SK-N-SH (cell line): ENCODE results near the gene CYFIP1. TPM values are rescaled to one million over a fixed set of nuclear protein-coding genes. Genes with fewer than 3 reads are reported as not detected.

ENCODE experiments used
- CTCF ChIA-PET: fragments of 300-600, 350-600 bp; formaldehyde crosslinking; extraction: SDS; loops from one replicate; lab custom pipeline; 2021; lab: Yijun Ruan, JAX
- POLR2A ChIA-PET: fragments of 350-600 bp; sonication (Branson Sonifier 250); formaldehyde crosslinking; extraction: SDS; loops from one replicate; lab custom pipeline; 2020; ENCODE audit warnings: antibody characterized with exemption, inconsistent platforms; lab: Yijun Ruan, JAX
- DNase-seq: peaks from one replicate; pipeline ENCODE4 v3.0.0; 2012
- H2AFZ ChIP-seq: fragments of 200-600 bp; sonication (generic); 2 replicates; pipeline ENCODE4 v1.8.1; 2016; ENCODE audit warnings: antibody characterized with exemption, mild to moderate bottlenecking, low read depth
- H3F3A ChIP-seq: fragments of 200-600 bp; sonication (generic); replicated peaks from 2 replicates; pipeline ENCODE3; 2016; ENCODE audit warnings: antibody characterized with exemption, mild to moderate bottlenecking; ENCODE audit not compliant: insufficient read depth
- H3K27ac ChIP-seq, 2 experiments: fragments of 200-500 bp in 1 of 2; fragments of 200-600 bp in 1 of 2; sonication (Bioruptor generic) in 1 of 2; sonication (generic), shearing (Covaris generic) in 1 of 2; 2 replicates each; pipeline versions ENCODE4 v1.5.1 to v1.6.1; 2014 to 2016; ENCODE audit warnings: low read depth in 2 of 2, inconsistent platforms in 1 of 2, low read length in 1 of 2, mild to moderate bottlenecking in 1 of 2, mixed read lengths in 1 of 2
- H3K27me3 ChIP-seq: fragments of 200-600 bp; sonication (generic), shearing (Covaris generic); 2 replicates; pipeline ENCODE4 v1.6.1; 2016; ENCODE audit warnings: mixed run types; ENCODE audit not compliant: insufficient read depth
- H3K36me3 ChIP-seq, 2 experiments: fragments of 200-500 bp in 1 of 2; fragments of 200-600 bp in 1 of 2; sonication (Bioruptor generic) in 1 of 2; sonication (generic) in 1 of 2; replicated peaks in 1 of 2; 2 replicates each; pipeline versions ENCODE3 to v1.5.1; 2014 to 2016; ENCODE audit warnings: low read length in 1 of 2, mild to moderate bottlenecking in 1 of 2; ENCODE audit not compliant: insufficient read depth in 2 of 2, control insufficient read depth in 1 of 2
- H3K4me1 ChIP-seq, 2 experiments: fragments of 200-500 bp in 1 of 2; fragments of 200-600 bp in 1 of 2; sonication (Bioruptor generic) in 1 of 2; sonication (generic), shearing (Covaris generic) in 1 of 2; 2 replicates each; pipeline versions ENCODE4 v1.5.1 to v1.6.1; 2014 to 2016; ENCODE audit warnings: low read depth in 1 of 2, low read length in 1 of 2, mixed run types in 1 of 2; ENCODE audit not compliant: insufficient read depth in 2 of 2, control insufficient read depth in 1 of 2
- H3K4me2 ChIP-seq: fragments of 200-600 bp; sonication (generic), shearing (Covaris generic); 2 replicates; pipeline ENCODE4 v1.6.1; 2017; ENCODE audit warnings: mixed run types
- H3K4me3 ChIP-seq, 2 experiments: fragments of 200-500 bp in 1 of 2; fragments of 200-600 bp in 1 of 2; sonication (Bioruptor generic) in 1 of 2; sonication (generic), shearing (Covaris generic) in 1 of 2; 2 replicates each; pipeline versions ENCODE4 v1.5.1 to v1.8.1; 2014 to 2016; ENCODE audit warnings: low read depth in 2 of 2, inconsistent platforms in 1 of 2, low read length in 1 of 2, mild to moderate bottlenecking in 1 of 2, mixed read lengths in 1 of 2, moderate library complexity in 1 of 2
- H3K79me2 ChIP-seq: fragments of 200-600 bp; sonication (generic); 2 replicates; pipeline ENCODE4 v1.8.1; 2017; ENCODE audit warnings: mild to moderate bottlenecking; ENCODE audit not compliant: insufficient read depth
- H3K9ac ChIP-seq: fragments of 200-600 bp; sonication (generic); 2 replicates; pipeline ENCODE4 v1.6.1; 2017; ENCODE audit warnings: mixed run types
- H3K9me2 ChIP-seq: fragments of 200-600 bp; sonication (generic); 2 replicates; pipeline ENCODE4 v1.6.1; 2017; ENCODE audit warnings: mixed run types
- H3K9me3 ChIP-seq: fragments of 200-600 bp; sonication (generic); 2 replicates; pipeline ENCODE4 v1.6.1; 2017; ENCODE audit warnings: mixed run types, mild to moderate bottlenecking, moderate library complexity
- H4K20me1 ChIP-seq: fragments of 200-600 bp; sonication (generic); 2 replicates; pipeline ENCODE4 v1.6.1; 2017; ENCODE audit warnings: mild to moderate bottlenecking, mixed run types; ENCODE audit not compliant: insufficient read depth
- ELF1 ChIP-seq: IDR thresholded peaks from 2 replicates; pipeline ENCODE4 v1.4.0; 2012
- FOXM1 ChIP-seq: IDR thresholded peaks from 2 replicates; pipeline ENCODE4 v1.4.0; 2012; ENCODE audit warnings: low read depth, mild to moderate bottlenecking
- GABPA ChIP-seq: IDR thresholded peaks from 2 replicates; pipeline ENCODE4 v1.4.0; 2012; ENCODE audit warnings: low read depth, mild to moderate bottlenecking
- GATA2 ChIP-seq: sonication (generic); formaldehyde crosslinking; IDR thresholded peaks from 2 replicates; pipeline ENCODE4 v1.5.0; 2020; ENCODE audit warnings: mild to moderate bottlenecking, missing genetic modification reagents
- MXI1 ChIP-seq: IDR thresholded peaks from 2 replicates; pipeline ENCODE4 v1.6.1; 2012; ENCODE audit warnings: mild to moderate bottlenecking, low read depth, low read length, improper control_type of control experiment
- NRF1 ChIP-seq: IDR thresholded peaks from 2 replicates; pipeline ENCODE4 v1.6.1; 2012; ENCODE audit warnings: low read depth, mild to moderate bottlenecking, low read length
- POLR2AphosphoS5 ChIP-seq: IDR thresholded peaks from 2 replicates; pipeline ENCODE4 v1.6.1; 2012; ENCODE audit warnings: low read depth, low read length
- RCOR1 ChIP-seq: fragments of 150-350 bp; IDR thresholded peaks from 2 replicates; pipeline ENCODE4 v1.6.1; 2017; ENCODE audit warnings: antibody characterized with exemption, low read length
- RFX5 ChIP-seq: IDR thresholded peaks from 2 replicates; pipeline ENCODE4 v1.6.1; 2012; ENCODE audit warnings: mild to moderate bottlenecking, improper control_type of control experiment, low read length
- RXRA ChIP-seq: IDR thresholded peaks from 2 replicates; pipeline ENCODE4 v1.4.0; 2012; ENCODE audit warnings: low read depth, mild to moderate bottlenecking, borderline replicate concordance
- WGBS: methylation state at CpG from one replicate; pipeline ENCODE4 v1.1.6; 2017; ENCODE audit warnings: low lambda C conversion rate; 5-methylcytosine and 5-hydroxymethylcytosine counted together
- polyA plus RNA-seq, 3 experiments: library from polyadenylated mRNA; depleted of rRNA; stranded (reverse); fragments of >200 nt; gene quantifications; 2 replicates each; pipeline ENCODE4 v1.2.3, GENCODE V29; 2012
- TF ChIP-seq, protein P1 (sequence below): fragments of 150-350 bp; IDR thresholded peaks from 2 replicates; pipeline ENCODE4 v1.6.1; 2016; ENCODE audit warnings: mild to moderate bottlenecking, low read depth, low read length
- TF ChIP-seq, protein P2 (sequence below): IDR thresholded peaks from 2 replicates; pipeline ENCODE4 v1.4.0; 2012; ENCODE audit warnings: low read depth, borderline replicate concordance
- TF ChIP-seq, protein P3 (sequence below): fragments of 200-600 bp; sonication (generic); IDR thresholded peaks from 2 replicates; pipeline ENCODE4 v1.6.1; 2017; ENCODE audit warnings: antibody characterized with exemption, mild to moderate bottlenecking, moderate library complexity

The CYFIP1 gene
- polyA plus RNA-seq, 1 of the 3 experiments (the other 2 are of a cell fraction), result 53.4 TPM

DNA sequence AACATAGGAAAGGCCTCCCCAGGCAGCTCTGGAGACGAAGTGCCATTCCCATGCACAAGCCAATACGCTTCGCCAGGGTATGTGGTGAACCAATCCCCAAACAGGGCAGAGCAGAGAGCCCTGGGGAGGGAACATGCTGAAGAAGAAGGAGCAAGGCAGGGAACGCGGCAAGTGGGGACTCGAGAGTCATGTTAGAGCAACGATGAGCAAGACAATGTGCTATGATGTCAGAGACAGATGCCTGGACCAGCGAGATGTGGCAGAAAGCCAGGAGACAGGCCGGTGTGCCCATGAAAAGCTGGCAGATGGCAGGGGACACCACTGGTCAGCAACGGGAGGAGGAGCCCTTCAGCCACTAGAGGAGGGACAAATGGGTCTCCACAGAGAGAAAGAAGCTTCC lies 102.1 kb downstream of the CYFIP1 start:
- POLR2A ChIA-PET, result interaction anchor here (1.0 kb wide), 1 partner anchor 161 kb away, joined by 3 read pairs; the partner anchor contains the start of gene TUBGCP5

DNA sequence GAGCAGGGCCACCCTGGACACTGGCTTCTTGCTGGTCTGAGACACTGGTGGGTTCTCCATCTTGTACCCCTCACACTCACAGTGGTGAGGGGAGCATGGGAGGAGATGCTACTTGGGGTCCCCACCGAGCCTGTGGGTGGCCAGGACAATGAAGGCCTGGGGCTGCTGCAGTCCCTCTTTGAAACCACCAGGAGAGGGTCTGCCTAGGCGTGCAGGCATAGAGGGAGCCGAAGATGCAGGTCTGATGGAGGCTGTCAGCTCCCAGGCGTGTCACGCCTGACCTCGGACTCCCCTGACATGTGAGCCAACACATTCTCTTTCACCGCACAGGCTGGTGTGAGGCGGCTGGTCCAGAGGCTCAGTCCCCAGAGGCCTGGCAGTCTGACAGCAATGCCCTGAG lies 102.6 kb downstream of the CYFIP1 start:
- ChIA-PET POLR2A (interaction anchor here (1.0 kb wide), 1 partner anchor 161 kb away, joined by 3 read pairs; the partner anchor contains the start of gene TUBGCP5), CTCF (no interaction called here)
- H3K9me2 ChIP-seq, result no peaks in the 10 kb centered on the region
- H3K9me3 ChIP-seq, result no peaks in the 10 kb centered on the region
- no peak overlapping the region for H3K4me3 ChIP-seq
- TF ChIP-seq, protein P1, sequence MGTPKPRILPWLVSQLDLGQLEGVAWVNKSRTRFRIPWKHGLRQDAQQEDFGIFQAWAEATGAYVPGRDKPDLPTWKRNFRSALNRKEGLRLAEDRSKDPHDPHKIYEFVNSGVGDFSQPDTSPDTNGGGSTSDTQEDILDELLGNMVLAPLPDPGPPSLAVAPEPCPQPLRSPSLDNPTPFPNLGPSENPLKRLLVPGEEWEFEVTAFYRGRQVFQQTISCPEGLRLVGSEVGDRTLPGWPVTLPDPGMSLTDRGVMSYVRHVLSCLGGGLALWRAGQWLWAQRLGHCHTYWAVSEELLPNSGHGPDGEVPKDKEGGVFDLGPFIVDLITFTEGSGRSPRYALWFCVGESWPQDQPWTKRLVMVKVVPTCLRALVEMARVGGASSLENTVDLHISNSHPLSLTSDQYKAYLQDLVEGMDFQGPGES, result no peak
- H3F3A ChIP-seq, result peaks cover 4% of the 10 kb centered on the region
- no peak overlapping the region; a peak in 1 of 4 replicates for H3K27ac ChIP-seq
- H3K9ac ChIP-seq, result no peak overlapping the region
- peaks cover 0 to 4% of the 10 kb centered on the region in 2 experiments; a peak in 1 of 4 replicates for H3K4me1 ChIP-seq
- peaks cover 33 to 60% of the 10 kb centered on the region in 2 experiments for H3K36me3 ChIP-seq
- H4K20me1 ChIP-seq, result no peaks in the 10 kb centered on the region
- DNase-seq, result no peak
- H3K79me2 ChIP-seq, result no peaks in the 10 kb centered on the region
- no peak overlapping the region for H3K4me2 ChIP-seq
- WGBS, result no CpG with 5 or more reads among the region's 8 CpGs
- no peak overlapping the region for H2AFZ ChIP-seq
- no peaks in the 10 kb centered on the region for H3K27me3 ChIP-seq

More for the DNA sequence above, 102.1 kb downstream of the CYFIP1 start:
- no peak overlapping the region for H3K9ac ChIP-seq
- TF ChIP-seq RFX5 (no peak), GATA2 (no peak), MXI1 (no peak), ELF1 (no peak), POLR2AphosphoS5 (no peak), NRF1 (no peak), RXRA (no peak), FOXM1 (no peak), GABPA (no peak), RCOR1 (no peak)
- TF ChIP-seq, protein P2, sequence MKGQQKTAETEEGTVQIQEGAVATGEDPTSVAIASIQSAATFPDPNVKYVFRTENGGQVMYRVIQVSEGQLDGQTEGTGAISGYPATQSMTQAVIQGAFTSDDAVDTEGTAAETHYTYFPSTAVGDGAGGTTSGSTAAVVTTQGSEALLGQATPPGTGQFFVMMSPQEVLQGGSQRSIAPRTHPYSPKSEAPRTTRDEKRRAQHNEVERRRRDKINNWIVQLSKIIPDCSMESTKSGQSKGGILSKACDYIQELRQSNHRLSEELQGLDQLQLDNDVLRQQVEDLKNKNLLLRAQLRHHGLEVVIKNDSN, result no peak
- TF ChIP-seq, protein P3, sequence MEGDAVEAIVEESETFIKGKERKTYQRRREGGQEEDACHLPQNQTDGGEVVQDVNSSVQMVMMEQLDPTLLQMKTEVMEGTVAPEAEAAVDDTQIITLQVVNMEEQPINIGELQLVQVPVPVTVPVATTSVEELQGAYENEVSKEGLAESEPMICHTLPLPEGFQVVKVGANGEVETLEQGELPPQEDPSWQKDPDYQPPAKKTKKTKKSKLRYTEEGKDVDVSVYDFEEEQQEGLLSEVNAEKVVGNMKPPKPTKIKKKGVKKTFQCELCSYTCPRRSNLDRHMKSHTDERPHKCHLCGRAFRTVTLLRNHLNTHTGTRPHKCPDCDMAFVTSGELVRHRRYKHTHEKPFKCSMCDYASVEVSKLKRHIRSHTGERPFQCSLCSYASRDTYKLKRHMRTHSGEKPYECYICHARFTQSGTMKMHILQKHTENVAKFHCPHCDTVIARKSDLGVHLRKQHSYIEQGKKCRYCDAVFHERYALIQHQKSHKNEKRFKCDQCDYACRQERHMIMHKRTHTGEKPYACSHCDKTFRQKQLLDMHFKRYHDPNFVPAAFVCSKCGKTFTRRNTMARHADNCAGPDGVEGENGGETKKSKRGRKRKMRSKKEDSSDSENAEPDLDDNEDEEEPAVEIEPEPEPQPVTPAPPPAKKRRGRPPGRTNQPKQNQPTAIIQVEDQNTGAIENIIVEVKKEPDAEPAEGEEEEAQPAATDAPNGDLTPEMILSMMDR, result no peak
- CTCF ChIA-PET, result no interaction called here
- no peaks in the 10 kb centered on the region for H3K27me3 ChIP-seq
- no peaks in the 10 kb centered on the region for H3K9me2 ChIP-seq
- H2AFZ ChIP-seq, result no peak overlapping the region
- H3K4me1 ChIP-seq, result peaks cover 0 to 4% of the 10 kb centered on the region in 2 experiments; a peak in 1 of 4 replicates
- DNase-seq, result peak; percentile 47
- H3K36me3 ChIP-seq, result peaks cover 29 to 58% of the 10 kb centered on the region in 2 experiments
- no peak overlapping the region for H3K4me3 ChIP-seq
- H3K79me2 ChIP-seq, result no peaks in the 10 kb centered on the region
- no peak overlapping the region; a peak in 1 of 4 replicates for H3K27ac ChIP-seq
- H3F3A ChIP-seq, result no peaks in the 10 kb centered on the region
- no peak overlapping the region for H3K4me2 ChIP-seq
- H3K9me3 ChIP-seq, result no peaks in the 10 kb centered on the region
- H4K20me1 ChIP-seq, result no peaks in the 10 kb centered on the region
- WGBS, result 74% methylated on average over 10 of the region's 10 CpGs
